ENCODE measurements around the gene USP34. TPM values are rescaled to one million over a fixed set of nuclear protein-coding genes. Genes with fewer than 3 reads are reported as not detected.

The USP34 gene
- total and polyA plus RNA-seq, 2 of the 4 experiments (the other 2 are of a cell fraction): 34.7 to 128 TPM

DNA sequence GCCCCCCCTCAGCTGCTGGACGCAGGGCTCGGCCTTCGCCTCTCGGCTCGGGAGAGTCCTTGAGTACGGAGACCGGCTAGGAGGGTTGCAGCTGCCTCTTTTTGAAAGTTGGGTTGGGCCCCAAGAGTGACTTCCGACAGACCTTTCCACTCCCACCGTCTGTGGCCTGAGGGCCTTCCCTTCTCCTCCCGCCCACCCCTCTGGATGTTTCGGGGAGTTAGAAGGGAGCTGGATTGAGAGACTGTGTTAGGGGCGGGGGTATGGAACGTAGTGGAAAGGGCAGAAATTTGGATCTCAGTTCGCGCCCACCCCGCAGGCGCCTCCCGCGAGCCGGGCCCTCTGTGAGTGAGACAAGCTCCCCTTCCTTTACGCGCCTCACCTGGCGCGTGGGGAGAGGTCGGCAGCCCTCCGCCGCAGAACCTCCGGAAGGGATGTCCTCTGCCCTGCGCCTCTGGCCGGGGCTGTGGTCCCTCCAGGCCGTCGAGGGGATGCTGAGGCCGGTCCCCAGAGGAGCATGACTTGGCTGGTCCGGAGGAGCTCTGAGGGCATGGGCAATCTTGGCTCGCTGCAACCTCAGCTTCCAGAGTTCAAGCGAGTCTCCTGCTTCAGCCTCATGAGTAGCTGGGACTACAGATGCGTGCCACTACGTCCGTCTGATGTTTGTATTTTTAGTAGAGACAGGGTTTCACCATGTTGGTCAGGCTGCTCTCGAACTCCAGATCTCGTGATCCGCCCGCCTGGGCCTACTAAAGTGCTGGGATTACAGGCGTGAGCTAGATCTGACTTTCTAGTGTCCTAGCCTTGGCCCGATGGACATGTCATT lies 292.9 kb downstream of the USP34 start:
- H3K9me1 ChIP-seq (ENCODE audit: insufficient read depth, low read length): peaks cover 33% of the 10 kb centered on the region
- peak overlapping the region; percentile 74 for H3K18ac ChIP-seq (ENCODE audit: low read depth, low read length)
- H2AFZ ChIP-seq (replicated peaks; ENCODE audit: low read length, poor library complexity): peak overlapping the region; percentile 93
- in situ Hi-C loops (cut with MboI; ENCODE audit: low sequenced_read_pairs): no loop called here
- H4K91ac ChIP-seq (ENCODE audit: insufficient read depth, low read depth, low read length): peak overlapping the region; percentile 88
- peak overlapping the region; percentile 94 for H3K14ac ChIP-seq (replicated peaks; ENCODE audit: low read depth, low read length)
- intact Hi-C loops (cut with micrococcal nuclease): no loop called here
- BruUV-seq (replicated peaks): TSS peak; percentile 82
- H4K8ac ChIP-seq (ENCODE audit: low read depth in 2 of 2, low read length in 2 of 2): peak overlapping the region; percentile 76 to 98
- H2BK5ac ChIP-seq (ENCODE audit: low read depth, low read length, poor library complexity, severe bottlenecking): peak overlapping the region; percentile 95
- no peaks in the 10 kb centered on the region for H3K9me3 ChIP-seq (ENCODE audit: control insufficient read depth, insufficient read depth, low read length)
- H2AK9ac ChIP-seq (replicated peaks; ENCODE audit: low read depth, low read length, poor library complexity): peak overlapping the region; percentile 95
- H3K36me3 ChIP-seq (ENCODE audit: control insufficient read depth, insufficient read depth, low read length): peaks cover 27% of the 10 kb centered on the region
- H3K9ac ChIP-seq (ENCODE audit: low read depth, low read length): peak overlapping the region; percentile 96
- POLR2A ChIA-PET (ENCODE audit: unreplicated experiment): interaction anchor here (0.6 kb wide), 1 partner anchor 15 kb away, joined by 7 read pairs; no protein-coding TSS in a partner anchor
- H3K27me3 ChIP-seq (ENCODE audit: control insufficient read depth, insufficient read depth, low read length): no peaks in the 10 kb centered on the region
- peaks cover 8% of the 10 kb centered on the region; the same call in 1 of the 2 replicates for H4K20me1 ChIP-seq (ENCODE audit: insufficient read depth, low read length)
- peak overlapping the region; percentile 99 for H3K27ac ChIP-seq (ENCODE audit: insufficient read depth, low read length)
- peak overlapping the region; percentile 48 for H3K56ac ChIP-seq (ENCODE audit: extremely low read depth, insufficient read depth, low read length)
- DNase-seq (peak; percentile 10), ATAC-seq (ENCODE audit: low read depth) (peak; percentile 1)
- H3K4me1 ChIP-seq (ENCODE audit: control insufficient read depth, insufficient read depth, low read length): peaks cover 28% of the 10 kb centered on the region
- CTCF ChIA-PET: no interaction called here
- H4K5ac ChIP-seq (ENCODE audit: low read depth, low read length): peak overlapping the region; percentile 82
- WGBS, 2 experiments (ENCODE audit: extremely low coverage in 2 of 2, insufficient read length in 1 of 2): 37% methylated on average over 12 of the region's 45 CpGs; no CpG with 5 or more reads in 1 of the 2 experiments
- peak overlapping the region; percentile 93 for H3K4ac ChIP-seq (ENCODE audit: low read depth, low read length)
- dilution Hi-C loops (cut with HindIII; ENCODE audit: low sequenced_read_pairs, unreplicated experiment): no loop called here
- no peak overlapping the region for H2BK20ac ChIP-seq (ENCODE audit: low read depth, low read length)
- peak overlapping the region; percentile 3; the same call in 1 of the 2 replicates for H2BK120ac ChIP-seq (ENCODE audit: low read depth, low read length)
- H3K79me1 ChIP-seq (ENCODE audit: low read depth in 1 of 2, low read length in 2 of 2): peaks cover 28 to 52% of the 10 kb centered on the region in 2 experiments; a peak in 3 of 4 replicates
- no peak overlapping the region for H2BK15ac ChIP-seq (ENCODE audit: low read depth, low read length)
- H3K4me3 ChIP-seq (ENCODE audit: insufficient read depth, low read depth, low read length): peak overlapping the region; percentile 91
- peak overlapping the region; percentile 75 for H3K23ac ChIP-seq (ENCODE audit: low read depth, low read length)
- peak overlapping the region; percentile 96 for H3K4me2 ChIP-seq (ENCODE audit: low read depth, low read length)
- H2AK5ac ChIP-seq (ENCODE audit: low read depth, low read length): peak overlapping the region; percentile 54
- no peak for TF ChIP-seq RFX5 (IDR thresholded peaks at IDR 0.05; ENCODE audit: low read depth, low read length)
- no peak for TF ChIP-seq SMC3 (IDR thresholded peaks at IDR 0.05; ENCODE audit: low read depth, low read length)
- no peak for TF ChIP-seq MAZ (IDR thresholded peaks at IDR 0.05; ENCODE audit: borderline replicate concordance, low read depth, low read length)
- TF ChIP-seq CEBPB (IDR thresholded peaks at IDR 0.05; ENCODE audit: low read depth, low read length): no peak
- TF ChIP-seq, protein P1, sequence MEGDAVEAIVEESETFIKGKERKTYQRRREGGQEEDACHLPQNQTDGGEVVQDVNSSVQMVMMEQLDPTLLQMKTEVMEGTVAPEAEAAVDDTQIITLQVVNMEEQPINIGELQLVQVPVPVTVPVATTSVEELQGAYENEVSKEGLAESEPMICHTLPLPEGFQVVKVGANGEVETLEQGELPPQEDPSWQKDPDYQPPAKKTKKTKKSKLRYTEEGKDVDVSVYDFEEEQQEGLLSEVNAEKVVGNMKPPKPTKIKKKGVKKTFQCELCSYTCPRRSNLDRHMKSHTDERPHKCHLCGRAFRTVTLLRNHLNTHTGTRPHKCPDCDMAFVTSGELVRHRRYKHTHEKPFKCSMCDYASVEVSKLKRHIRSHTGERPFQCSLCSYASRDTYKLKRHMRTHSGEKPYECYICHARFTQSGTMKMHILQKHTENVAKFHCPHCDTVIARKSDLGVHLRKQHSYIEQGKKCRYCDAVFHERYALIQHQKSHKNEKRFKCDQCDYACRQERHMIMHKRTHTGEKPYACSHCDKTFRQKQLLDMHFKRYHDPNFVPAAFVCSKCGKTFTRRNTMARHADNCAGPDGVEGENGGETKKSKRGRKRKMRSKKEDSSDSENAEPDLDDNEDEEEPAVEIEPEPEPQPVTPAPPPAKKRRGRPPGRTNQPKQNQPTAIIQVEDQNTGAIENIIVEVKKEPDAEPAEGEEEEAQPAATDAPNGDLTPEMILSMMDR (conservative IDR thresholded peaks at IDR 0.05; ENCODE audit: low read depth, low read length): no peak
- TF ChIP-seq RAD21 (IDR thresholded peaks at IDR 0.05; ENCODE audit: low read length): no peak
- TF ChIP-seq, protein P2, sequence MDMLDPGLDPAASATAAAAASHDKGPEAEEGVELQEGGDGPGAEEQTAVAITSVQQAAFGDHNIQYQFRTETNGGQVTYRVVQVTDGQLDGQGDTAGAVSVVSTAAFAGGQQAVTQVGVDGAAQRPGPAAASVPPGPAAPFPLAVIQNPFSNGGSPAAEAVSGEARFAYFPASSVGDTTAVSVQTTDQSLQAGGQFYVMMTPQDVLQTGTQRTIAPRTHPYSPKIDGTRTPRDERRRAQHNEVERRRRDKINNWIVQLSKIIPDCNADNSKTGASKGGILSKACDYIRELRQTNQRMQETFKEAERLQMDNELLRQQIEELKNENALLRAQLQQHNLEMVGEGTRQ (IDR thresholded peaks at IDR 0.05; ENCODE audit: low read depth, low read length): no peak
- TF ChIP-seq CHD1 (IDR thresholded peaks at IDR 0.05; ENCODE audit: low read depth, low read length): no peak
- no peak for TF ChIP-seq NFE2L2 (IDR thresholded peaks at IDR 0.05; ENCODE audit: low read depth, low read length)
- TF ChIP-seq MXI1 (IDR thresholded peaks at IDR 0.05; ENCODE audit: borderline replicate concordance, low read depth, low read length): no peak
- no peak for TF ChIP-seq POLR2A (IDR thresholded peaks at IDR 0.05; ENCODE audit: low read depth, low read length)
- no peak for TF ChIP-seq BHLHE40 (IDR thresholded peaks at IDR 0.05; ENCODE audit: low read depth, low read length)
- no peak for TF ChIP-seq FOS (IDR thresholded peaks at IDR 0.05; ENCODE audit: low read depth, low read length)
- TF ChIP-seq, protein P3, sequence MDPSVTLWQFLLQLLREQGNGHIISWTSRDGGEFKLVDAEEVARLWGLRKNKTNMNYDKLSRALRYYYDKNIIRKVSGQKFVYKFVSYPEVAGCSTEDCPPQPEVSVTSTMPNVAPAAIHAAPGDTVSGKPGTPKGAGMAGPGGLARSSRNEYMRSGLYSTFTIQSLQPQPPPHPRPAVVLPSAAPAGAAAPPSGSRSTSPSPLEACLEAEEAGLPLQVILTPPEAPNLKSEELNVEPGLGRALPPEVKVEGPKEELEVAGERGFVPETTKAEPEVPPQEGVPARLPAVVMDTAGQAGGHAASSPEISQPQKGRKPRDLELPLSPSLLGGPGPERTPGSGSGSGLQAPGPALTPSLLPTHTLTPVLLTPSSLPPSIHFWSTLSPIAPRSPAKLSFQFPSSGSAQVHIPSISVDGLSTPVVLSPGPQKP (IDR thresholded peaks at IDR 0.05; ENCODE audit: borderline replicate concordance, low read depth, low read length): no peak

Data from IMR-90 (cell line).